DMS153 (cell line): ENCODE results near the gene HSD17B2.
"Not testable (repeated sequence)": the region's sequence is repeated elsewhere in the genome, so short reads cannot be mapped to it uniquely, and the experiment has no call there.

ENCODE experiments used
- DNase-seq: peaks from one replicate; lab custom pipeline; 2025; lab: John Stamatoyannopoulos, UW

Gene HSD17B2

GRCh38 chr16:82034981-82035612 is at the start of gene HSD17B2:
HSD17B2 (plus strand) TSS chr16:82035253; CDS start chr16:82035425, 172 bp downstream.
- DNase-seq, result no peak

- DNase-seq, result no peak
These were observed 47.9 kb upstream of the HSD17B2 start for GRCh38 chr16:81987121-81987520.

GRCh38 chr16:81987706-81988105 is 47.3 kb upstream of the HSD17B2 start:
- DNase-seq, result no peak

- DNase-seq, result no peak
These were observed 42.2 kb upstream of the HSD17B2 start for GRCh38 chr16:81992859-81993258.

GRCh38 chr16:81994485-81994884 is 40.6 kb upstream of the HSD17B2 start:
- no peak for DNase-seq

- no peak for DNase-seq
These were observed 39.4 kb upstream of the HSD17B2 start for GRCh38 chr16:81995651-81996050.

- no peak for DNase-seq
These were observed 38.2 kb upstream of the HSD17B2 start for GRCh38 chr16:81996664-81997509.

GRCh38 chr16:81997738-81998137 is 37.3 kb upstream of the HSD17B2 start:
- DNase-seq, result no peak

GRCh38 chr16:82002831-82003230 is 32.2 kb upstream of the HSD17B2 start:
- no peak for DNase-seq

GRCh38 chr16:82004601-82005000 is 30.5 kb upstream of the HSD17B2 start:
- no peak for DNase-seq

GRCh38 chr16:82005027-82005830 is 29.8 kb upstream of the HSD17B2 start:
- DNase-seq, result no peak

- no peak for DNase-seq
These were observed 29.0 kb upstream of the HSD17B2 start for GRCh38 chr16:82006036-82006435.

GRCh38 chr16:82007189-82007588 is 27.9 kb upstream of the HSD17B2 start:
- no peak for DNase-seq

GRCh38 chr16:82008957-82009592 is 26.0 kb upstream of the HSD17B2 start:
- no peak for DNase-seq

GRCh38 chr16:82009789-82010188 is 25.3 kb upstream of the HSD17B2 start:
- DNase-seq, result not testable (repeated sequence)

GRCh38 chr16:82010649-82011048 is 24.4 kb upstream of the HSD17B2 start:
- DNase-seq, result no peak

GRCh38 chr16:82011199-82011641 is 23.8 kb upstream of the HSD17B2 start, which contains the start of gene SDR42E1:
SDR42E1 (minus strand) TSS chr16:82011470; CDS start chr16:82000858, 10,612 bp downstream.
- DNase-seq, result peak; percentile 85

GRCh38 chr16:82013139-82013538 is 21.9 kb upstream of the HSD17B2 start:
- DNase-seq, result no peak

GRCh38 chr16:82016263-82016662 is 18.8 kb upstream of the HSD17B2 start:
- no peak for DNase-seq

- no peak for DNase-seq
These were observed 18.1 kb upstream of the HSD17B2 start for GRCh38 chr16:82016964-82017363.

GRCh38 chr16:82017911-82018568 is 17.0 kb upstream of the HSD17B2 start:
- DNase-seq, result no peak
